H1 (cell line): ENCODE measurements around the gene OCEL1. TPM values are rescaled to one million over a fixed set of nuclear protein-coding genes. Genes with fewer than 3 reads are reported as not detected.

ENCODE experiments used
- CTCF ChIA-PET: fragments of 300-600 bp; sonication (Branson Sonifier 250); formaldehyde crosslinking; loops from one replicate; lab custom pipeline; 2021; ENCODE audit not compliant: partially characterized antibody; lab: Charles Lee
- POLR2A ChIA-PET: fragments of 300-600 bp; sonication (Branson Sonifier 250); formaldehyde crosslinking; loops from one replicate; lab custom pipeline; 2021; ENCODE audit warnings: inconsistent platforms; ENCODE audit not compliant: partially characterized antibody; lab: Charles Lee
- DNase-seq, 2 experiments: peaks; one replicate each; pipeline versions ENCODE4 v3.0.0 to v3.0.0-alpha.2; 2010 to 2022; ENCODE audit warnings: low spot score in 2 of 2, low read depth in 1 of 2, mixed read lengths in 1 of 2
- FAIRE-seq: peaks from 2 replicates; lab custom pipeline; 2011; peaks lifted over from hg19 to GRCh38; lab: Jason Lieb, UNC
- H2AFZ ChIP-seq: 2 replicates; pipeline ENCODE4 v1.8.1; 2012; ENCODE audit warnings: low read length, inconsistent platforms
- H2AK5ac ChIP-seq: 2 replicates; pipeline ENCODE4 v1.6.1; 2013; ENCODE audit warnings: low read depth, low read length
- H2BK120ac ChIP-seq: replicated peaks from 2 replicates; pipeline ENCODE3; 2013; ENCODE audit warnings: low read depth, low read length, inconsistent platforms
- H2BK12ac ChIP-seq: 2 replicates; pipeline ENCODE4 v1.6.1; 2013; ENCODE audit warnings: low read depth, low read length
- H2BK15ac ChIP-seq: 2 replicates; pipeline ENCODE4 v1.6.1; 2013; ENCODE audit warnings: low read length
- H2BK20ac ChIP-seq: 2 replicates; pipeline ENCODE4 v1.6.1; 2013; ENCODE audit warnings: low read length
- H2BK5ac ChIP-seq: 2 replicates; pipeline ENCODE4 v1.6.1; 2013; ENCODE audit warnings: low read depth, low read length
- H3K14ac ChIP-seq: 2 replicates; pipeline ENCODE4 v1.6.1; 2013; ENCODE audit warnings: inconsistent platforms; ENCODE audit not compliant: insufficient read length
- H3K18ac ChIP-seq: 2 replicates; pipeline ENCODE4 v1.6.1; 2013; ENCODE audit warnings: low read length; ENCODE audit errors: extremely low read depth
- H3K23ac ChIP-seq: 2 replicates; pipeline ENCODE4 v1.6.1; 2013; ENCODE audit warnings: inconsistent platforms; ENCODE audit not compliant: insufficient read length
- H3K23me2 ChIP-seq: 2 replicates; pipeline ENCODE4 v1.6.1; 2013; ENCODE audit warnings: low read depth, low read length
- H3K27ac ChIP-seq: 2 replicates; pipeline ENCODE4 v1.6.1; 2011; ENCODE audit warnings: low read depth, low read length, inconsistent platforms
- H3K27me3 ChIP-seq, 4 experiments: replicated peaks in 1 of 4; 1 replicate in 1 of 4; 2 replicates in 3 of 4; pipeline versions ENCODE4 v1.6.1 to v1.8.1; 2011 to 2013; ENCODE audit warnings: low read length in 3 of 4, mild to moderate bottlenecking in 3 of 4, inconsistent platforms in 2 of 4, mixed read lengths in 2 of 4, moderate library complexity in 1 of 4; ENCODE audit not compliant: control insufficient read depth in 3 of 4, insufficient read depth in 3 of 4; ENCODE audit errors: extremely low read depth in 1 of 4
- H3K36me3 ChIP-seq, 4 experiments: 2 replicates each; pipeline versions ENCODE4 v1.6.1 to v1.8.1; 2011 to 2013; ENCODE audit warnings: mild to moderate bottlenecking in 4 of 4, low read length in 3 of 4, moderate library complexity in 2 of 4, control low read depth in 1 of 4, inconsistent platforms in 1 of 4; ENCODE audit not compliant: insufficient read depth in 4 of 4, control insufficient read depth in 2 of 4
- H3K4ac ChIP-seq: replicated peaks from 2 replicates; pipeline ENCODE3; 2013; ENCODE audit warnings: low read length, low read depth, mixed read lengths, inconsistent platforms; ENCODE audit not compliant: insufficient read length
- H3K4me1 ChIP-seq, 4 experiments: replicated peaks in 1 of 4; 1 replicate in 1 of 4; 2 replicates in 3 of 4; pipeline versions ENCODE4 v1.6.1 to v1.8.1; 2011 to 2013; ENCODE audit warnings: low read length in 3 of 4, inconsistent platforms in 2 of 4, mixed read lengths in 1 of 4; ENCODE audit not compliant: insufficient read depth in 4 of 4, control insufficient read depth in 3 of 4
- H3K4me2 ChIP-seq, 2 experiments: 2 replicates each; pipeline versions ENCODE4 v1.6.1 to v1.8.1; 2011 to 2013; ENCODE audit warnings: low read depth in 2 of 2, low read length in 2 of 2, control low read depth in 1 of 2, inconsistent platforms in 1 of 2, mild to moderate bottlenecking in 1 of 2; ENCODE audit not compliant: insufficient read depth in 1 of 2
- H3K4me3 ChIP-seq, 4 experiments: fragments of 200-600, 300-600 bp in 1 of 4; sonication (generic), shearing (Covaris generic), sonication (Bioruptor Twin) in 1 of 4; 2 replicates each; pipeline versions ENCODE4 v1.5.1 to v1.8.1; 2011 to 2016; ENCODE audit warnings: low read length in 4 of 4, low read depth in 3 of 4, control low read depth in 2 of 4, inconsistent platforms in 2 of 4, mild to moderate bottlenecking in 2 of 4, mixed read lengths in 1 of 4, moderate library complexity in 1 of 4; ENCODE audit not compliant: insufficient read depth in 2 of 4; ENCODE audit errors: extremely low read depth in 1 of 4
- H3K56ac ChIP-seq: replicated peaks from 2 replicates; pipeline ENCODE3; 2013; ENCODE audit warnings: low read depth, mild to moderate bottlenecking, mixed read lengths, low read length, inconsistent platforms; ENCODE audit not compliant: insufficient read length
- H3K79me1 ChIP-seq: 2 replicates; pipeline ENCODE4 v1.6.1; 2013; ENCODE audit warnings: low read depth, low read length, control low read depth
- H3K79me2 ChIP-seq, 2 experiments: 2 replicates each; pipeline versions ENCODE4 v1.6.1 to v1.8.1; 2012 to 2013; ENCODE audit warnings: low read length in 2 of 2, mild to moderate bottlenecking in 2 of 2, inconsistent platforms in 1 of 2; ENCODE audit not compliant: insufficient read depth in 2 of 2, control insufficient read depth in 1 of 2
- H3K9ac ChIP-seq, 4 experiments: replicated peaks in 1 of 4; 1 replicate in 1 of 4; 2 replicates in 3 of 4; pipeline versions ENCODE4 v1.6.1 to v1.8.1; 2011 to 2013; ENCODE audit warnings: low read depth in 3 of 4, low read length in 3 of 4, control low read depth in 2 of 4, mild to moderate bottlenecking in 2 of 4, moderate library complexity in 2 of 4, inconsistent platforms in 1 of 4; ENCODE audit errors: extremely low read depth in 1 of 4
- H3K9me3 ChIP-seq, 2 experiments: 2 replicates each; pipeline versions ENCODE4 v1.6.1 to v1.8.1; 2012 to 2013; ENCODE audit warnings: mild to moderate bottlenecking in 2 of 2, moderate library complexity in 2 of 2, control low read depth in 1 of 2, inconsistent platforms in 1 of 2, low read depth in 1 of 2, low read length in 1 of 2, mixed read lengths in 1 of 2; ENCODE audit not compliant: insufficient read depth in 2 of 2
- H4K20me1 ChIP-seq, 2 experiments: replicated peaks in 1 of 2; 2 replicates each; pipeline versions ENCODE3 to v1.8.1; 2011 to 2013; ENCODE audit warnings: inconsistent platforms in 2 of 2, low read length in 2 of 2, mild to moderate bottlenecking in 1 of 2; ENCODE audit not compliant: insufficient read depth in 2 of 2, control insufficient read depth in 1 of 2
- H4K5ac ChIP-seq: 2 replicates; pipeline ENCODE4 v1.6.1; 2013; ENCODE audit warnings: low read length, low read depth, mixed read lengths, inconsistent platforms; ENCODE audit not compliant: insufficient read length
- H4K8ac ChIP-seq: 2 replicates; pipeline ENCODE4 v1.8.0; 2013; ENCODE audit warnings: mild to moderate bottlenecking, moderate library complexity, low read length, inconsistent platforms; ENCODE audit not compliant: insufficient read depth; ENCODE audit errors: extremely low read depth
- H4K91ac ChIP-seq: replicated peaks from 2 replicates; pipeline ENCODE3; 2013; ENCODE audit warnings: low read length, mixed read lengths, inconsistent platforms; ENCODE audit not compliant: insufficient read length
- CHD1 ChIP-seq: IDR thresholded peaks from 2 replicates; pipeline ENCODE4 v1.6.1; 2012; ENCODE audit warnings: low read depth, low read length, improper control_type of control experiment
- CREB1 ChIP-seq: IDR thresholded peaks from 2 replicates; pipeline ENCODE4 v1.6.1; 2012; ENCODE audit warnings: inconsistent platforms
- CTBP2 ChIP-seq: IDR thresholded peaks from 2 replicates; pipeline ENCODE4 v1.7.0; 2011; ENCODE audit warnings: borderline replicate concordance, mild to moderate bottlenecking, moderate library complexity, mixed read lengths, low read length; ENCODE audit not compliant: insufficient read depth, insufficient read length
- GTF2F1 ChIP-seq: IDR thresholded peaks from 2 replicates; pipeline ENCODE4 v1.6.1; 2012; ENCODE audit warnings: low read depth, low read length, improper control_type of control experiment, borderline replicate concordance
- HDAC2 ChIP-seq, 2 experiments: fragments of 300-600 bp in 1 of 2; sonication (generic) in 1 of 2; IDR thresholded peaks; 2 replicates each; pipeline ENCODE4 v1.6.1; 2011 to 2012; ENCODE audit warnings: low read depth in 2 of 2, low read length in 2 of 2, mild to moderate bottlenecking in 2 of 2, moderate library complexity in 2 of 2, borderline replicate concordance in 1 of 2, inconsistent platforms in 1 of 2
- KDM1A ChIP-seq: fragments of 200-600, 300-600 bp; sonication (generic); IDR thresholded peaks from 2 replicates; pipeline ENCODE4 v1.7.1; 2016; ENCODE audit warnings: mild to moderate bottlenecking, low read length, borderline replicate concordance
- POLR2A ChIP-seq, 2 experiments: IDR thresholded peaks; 1 replicate in 1 of 2; 2 replicates in 1 of 2; pipeline ENCODE4 v1.6.1; 2011; ENCODE audit warnings: low read depth in 2 of 2, low read length in 2 of 2, mild to moderate bottlenecking in 2 of 2; ENCODE audit errors: control extremely low read depth in 1 of 2
- SIN3A ChIP-seq, 2 experiments: IDR thresholded peaks in 1 of 2; conservative IDR thresholded peaks in 1 of 2; 2 replicates each; pipeline ENCODE4 v1.6.1; 2011 to 2012; ENCODE audit warnings: low read length in 2 of 2, improper control_type of control experiment in 1 of 2, low read depth in 1 of 2, mild to moderate bottlenecking in 1 of 2
- SP2 ChIP-seq: IDR thresholded peaks from 2 replicates; pipeline ENCODE4 v1.6.1; 2012; ENCODE audit warnings: mild to moderate bottlenecking, low read length, inconsistent platforms
- SP4 ChIP-seq: IDR thresholded peaks from 2 replicates; pipeline ENCODE4 v1.6.1; 2012; ENCODE audit warnings: low read length, inconsistent platforms
- TEAD4 ChIP-seq: IDR thresholded peaks from 2 replicates; pipeline ENCODE4 v1.6.1; 2012; ENCODE audit warnings: low read depth, low read length, inconsistent platforms, mixed read lengths
- WGBS, 2 experiments: shearing (Covaris generic) in 1 of 2; methylation state at CpG; one replicate each; pipeline versions ENCODE4 v1.1.6 to v1.1.7; 2013 to 2015; ENCODE audit warnings: low lambda C conversion rate in 2 of 2, mixed read lengths in 2 of 2, inconsistent platforms in 1 of 2, low coverage in 1 of 2, missing lambda C conversion rate in 1 of 2; ENCODE audit not compliant: insufficient replicate concordance in 2 of 2, insufficient coverage in 1 of 2, insufficient read length in 1 of 2; ENCODE audit errors: extremely low coverage in 1 of 2, missing lambda C conversion rate in 1 of 2; 5-methylcytosine and 5-hydroxymethylcytosine counted together
- polyA plus RNA-seq, 7 experiments: library from polyadenylated mRNA; depleted of rRNA in 3 of 7; stranded (reverse) in 5 of 7; unstranded in 2 of 7; fragments of >200 nt in 5 of 7; fragments of 200-250 nt in 2 of 7; gene quantifications; 1 replicate in 5 of 7; 2 replicates in 1 of 7; 4 replicates in 1 of 7; pipeline versions ENCODE4 v1.2.1 to v1.2.3, GENCODE V29; 2011 to 2013; ENCODE audit warnings: missing spikeins in 2 of 7, mixed read lengths in 2 of 7
- total RNA-seq: library from RNA; stranded (reverse); fragmentation: NEBNext Ultra II Directional; extraction: Animal tissue kit (Norgen Biotek cat#: 25700); gene quantifications from 2 replicates; pipeline ENCODE4 v1.2.1, GENCODE V29; 2021

The OCEL1 gene
- total and polyA plus RNA-seq, 2 of the 8 experiments (the other 6 are each of a cell fraction or from before 2014, with no cell fraction given), result 13.3 to 32.6 TPM

- peaks cover 4% of the 10 kb centered on the region; the same call in 1 of the 2 replicates for H3K23me2 ChIP-seq
- no peak overlapping the region for H2AFZ ChIP-seq
- H3K4me2 ChIP-seq, result no peak overlapping the region
- H3K27ac ChIP-seq, result no peak overlapping the region
- H3K14ac ChIP-seq, result no peak overlapping the region
- H3K56ac ChIP-seq, result no peak overlapping the region
- H3K9me3 ChIP-seq, result no peaks in the 10 kb centered on the region
- H3K4me3 ChIP-seq, result no peak overlapping the region
- no peak overlapping the region for H2BK15ac ChIP-seq
- H4K20me1 ChIP-seq, result peaks cover 20 to 21% of the 10 kb centered on the region in 2 experiments
- ChIA-PET POLR2A (interaction anchor here (1.0 to 7.4 kb wide), 10 partner anchors 9 to 68 kb away, joined by 3 to 48 read pairs (median 5); partner anchors contain the start of genes ANKLE1, OCEL1, USE1 and USHBP1), CTCF (interaction anchor here (0.6 to 1.6 kb wide), 6 partner anchors 10 to 169 kb away, joined by 3 to 6 read pairs (median 3); no protein-coding TSS in a partner anchor)
- DNase-seq (no peak), FAIRE-seq (no peak)
- H3K23ac ChIP-seq, result no peak overlapping the region
- no peak overlapping the region; the same call in 1 of the 2 replicates for H2BK5ac ChIP-seq
- H3K36me3 ChIP-seq, result peaks cover 0 to 21% (median 4%) of the 10 kb centered on the region in 4 experiments; a peak in 5 of 8 replicates
- H2BK12ac ChIP-seq, result no peak overlapping the region; the same call in 1 of the 2 replicates
- peaks cover 19% of the 10 kb centered on the region for H3K79me1 ChIP-seq
- H3K4ac ChIP-seq, result no peak overlapping the region
- H4K5ac ChIP-seq, result no peak overlapping the region
- H4K8ac ChIP-seq, result no peak overlapping the region
- H4K91ac ChIP-seq, result no peak overlapping the region
- no peak overlapping the region for H2BK20ac ChIP-seq
- H3K79me2 ChIP-seq, result peaks cover 18 to 53% of the 10 kb centered on the region in 2 experiments; a peak in 3 of 4 replicates
- H3K27me3 ChIP-seq, result no peaks in the 10 kb centered on the region
- 93% methylated on average over 13 of the region's 13 CpGs; no CpG with 5 or more reads in 1 of the 2 experiments for WGBS, 2 experiments
- no peak overlapping the region for H2AK5ac ChIP-seq
- H3K18ac ChIP-seq, result no peak overlapping the region
- H3K4me1 ChIP-seq, result peaks cover 6 to 15% (median 11%) of the 10 kb centered on the region in 4 experiments
- H2BK120ac ChIP-seq, result no peak overlapping the region
- no peak overlapping the region for H3K9ac ChIP-seq
- TF ChIP-seq POLR2A (IDR thresholded peaks at IDR 0.05; ENCODE audit: control extremely low read depth in 1 of 2, low read depth in 2 of 2, low read length in 2 of 2) (no peak), HDAC2 (IDR thresholded peaks at IDR 0.05; ENCODE audit: borderline replicate concordance in 1 of 2, low read depth in 2 of 2, low read length in 2 of 2) (no peak), CREB1 (no peak), SP4 (no peak), SIN3A (conservative IDR thresholded peaks at IDR 0.05 in 1 of 2, IDR thresholded peaks at IDR 0.05 in 1 of 2; ENCODE audit: low read depth in 1 of 2, low read length in 2 of 2) (no peak), TEAD4 (no peak), GTF2F1 (no peak), CTBP2 (no peak), CHD1 (no peak), KDM1A (no peak), SP2 (no peak)
Measured at GRCh38 chr19:17237747-17238706, 12.0 kb downstream of the OCEL1 start.
